ENCODE measurements around the gene IGLL5.

IGLL5 gene

DNA sequence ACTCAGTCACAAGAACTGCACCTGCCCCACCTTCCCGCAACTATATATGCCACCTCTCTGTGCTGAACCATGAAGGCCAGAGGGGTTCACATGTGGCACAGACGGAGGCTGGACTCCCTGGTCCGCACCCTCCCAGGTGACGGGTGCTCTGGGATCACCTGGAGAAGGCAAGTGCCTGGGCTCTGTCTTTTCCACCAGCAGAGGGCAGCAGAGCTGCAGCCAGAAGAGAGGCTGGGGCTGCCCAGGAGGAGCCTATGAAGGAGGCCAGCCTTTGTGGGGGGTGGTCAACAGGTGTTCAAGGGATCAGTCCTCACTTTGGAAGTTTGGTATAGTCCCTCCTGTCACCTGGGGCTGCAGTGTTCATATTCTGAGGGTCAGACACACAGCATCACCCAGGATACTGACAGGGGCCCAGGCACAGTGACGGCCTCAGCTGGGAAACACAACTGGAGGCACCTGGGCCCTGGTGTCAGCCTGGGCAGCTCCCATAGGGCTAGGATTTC lies 39.2 kb upstream of the IGLL5 start:
- Histone ChIP-seq H3K9ac (ENCODE audit: low read length) (no peak overlapping the region), H3K4me1 (ENCODE audit: control insufficient read depth in 1 of 2, insufficient read depth in 2 of 2, low read length in 2 of 2) (no peaks in the 10 kb centered on the region), H2BK5ac (ENCODE audit: low read depth, low read length, poor library complexity) (no peak overlapping the region), H3K4me2 (ENCODE audit: low read length) (no peak overlapping the region), H3K18ac (ENCODE audit: low read length) (no peak overlapping the region), H2AK5ac (ENCODE audit: low read length) (no peak overlapping the region), H3K9me3 (ENCODE audit: insufficient read depth, low read depth, low read length) (peaks cover 3% of the 10 kb centered on the region), H3K36me3 (ENCODE audit: control insufficient read depth in 1 of 2, insufficient read depth in 2 of 2, low read length in 2 of 2) (no peaks in the 10 kb centered on the region), H3K14ac (ENCODE audit: low read length) (no peak overlapping the region), H3K23ac (ENCODE audit: low read length) (no peak overlapping the region), H3K79me1 (ENCODE audit: low read length) (no peaks in the 10 kb centered on the region), H2AFZ (ENCODE audit: insufficient read depth, low read length, poor library complexity) (no peak overlapping the region), H3K4ac (ENCODE audit: low read depth, low read length) (no peak overlapping the region), H4K12ac (ENCODE audit: low read depth, low read length) (no peak overlapping the region), H3K4me3 (ENCODE audit: low read depth, low read length) (no peak overlapping the region), H4K91ac (ENCODE audit: low read depth, low read length) (no peak overlapping the region), H2BK120ac (ENCODE audit: insufficient read depth, low read length, poor library complexity) (no peak overlapping the region), H4K8ac (ENCODE audit: low read depth, low read length) (no peak overlapping the region), H3K27ac (ENCODE audit: low read depth, low read length) (no peak overlapping the region), H2BK12ac (ENCODE audit: low read length) (no peak overlapping the region), H3K79me2 (ENCODE audit: control insufficient read depth, insufficient read depth, low read length, poor library complexity) (no peaks in the 10 kb centered on the region), H3K27me3 (ENCODE audit: insufficient read depth, low read length) (no peaks in the 10 kb centered on the region)
- DNase-seq: peak; percentile 62 to 84
- no CpG with 5 or more reads among the region's 5 CpGs for WGBS (ENCODE audit: extremely low coverage, insufficient coverage, insufficient read length)

- Histone ChIP-seq H3K27me3 (ENCODE audit: insufficient read depth, low read length) (peaks cover 2% of the 10 kb centered on the region), H4K91ac (ENCODE audit: low read depth, low read length) (no peak overlapping the region)
- no CpG with 5 or more reads among the region's 5 CpGs for WGBS (ENCODE audit: extremely low coverage, insufficient coverage, insufficient read length)
Measured at GRCh38 chr22:22849640-22850610, 37.7 kb upstream of the IGLL5 start.

DNA sequence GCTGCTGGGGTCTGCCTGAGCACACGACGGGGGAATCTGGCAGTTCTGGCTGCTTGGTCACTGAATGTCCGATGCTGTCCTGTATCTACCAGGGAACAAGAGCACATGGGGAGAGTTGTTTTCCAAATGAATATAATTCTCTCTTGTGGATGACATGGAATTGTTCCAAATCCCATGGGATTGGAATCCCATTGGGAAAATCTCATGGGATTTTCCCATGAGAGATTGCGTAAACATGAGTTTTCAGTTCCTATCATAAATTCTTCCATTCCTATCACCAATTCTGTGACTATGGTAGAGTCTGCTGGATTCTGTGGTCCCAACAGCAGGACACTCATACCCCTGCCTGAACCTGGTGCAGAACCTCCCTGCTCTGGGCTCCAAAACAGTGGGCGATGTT lies 35.6 kb upstream of the IGLL5 start:
- H3K9me3 ChIP-seq (ENCODE audit: insufficient read depth, low read depth, low read length): peaks cover 3% of the 10 kb centered on the region
- no peaks in the 10 kb centered on the region for H3K4me1 ChIP-seq (ENCODE audit: control insufficient read depth in 1 of 2, insufficient read depth in 2 of 2, low read length in 2 of 2)
- no peak overlapping the region for H3K23ac ChIP-seq (ENCODE audit: low read length)
- H3K9ac ChIP-seq (ENCODE audit: low read length): no peak overlapping the region
- no peak overlapping the region for H3K27ac ChIP-seq (ENCODE audit: low read depth, low read length)
- no peak overlapping the region for H2BK120ac ChIP-seq (ENCODE audit: insufficient read depth, low read length, poor library complexity)
- no peak overlapping the region for H4K12ac ChIP-seq (ENCODE audit: low read depth, low read length)
- H3K79me2 ChIP-seq (ENCODE audit: control insufficient read depth, insufficient read depth, low read length, poor library complexity): no peaks in the 10 kb centered on the region
- no peaks in the 10 kb centered on the region for H3K79me1 ChIP-seq (ENCODE audit: low read length)
- H2BK12ac ChIP-seq (ENCODE audit: low read length): no peak overlapping the region
- no peak overlapping the region for H4K91ac ChIP-seq (ENCODE audit: low read depth, low read length)
- H3K18ac ChIP-seq (ENCODE audit: low read length): no peak overlapping the region
- WGBS (ENCODE audit: extremely low coverage, insufficient coverage, insufficient read length): no CpG with 5 or more reads among the region's 5 CpGs
- no peak overlapping the region for H3K14ac ChIP-seq (ENCODE audit: low read length)
- no peak for DNase-seq
- no peaks in the 10 kb centered on the region for H3K36me3 ChIP-seq (ENCODE audit: control insufficient read depth in 1 of 2, insufficient read depth in 2 of 2, low read length in 2 of 2)
- no peak overlapping the region for H2AK5ac ChIP-seq (ENCODE audit: low read length)
- H3K4me2 ChIP-seq (ENCODE audit: low read length): no peak overlapping the region
- no peak overlapping the region for H2AFZ ChIP-seq (ENCODE audit: insufficient read depth, low read length, poor library complexity)
- no peak overlapping the region for H3K4ac ChIP-seq (ENCODE audit: low read depth, low read length)
- peaks cover 2% of the 10 kb centered on the region for H3K27me3 ChIP-seq (ENCODE audit: insufficient read depth, low read length)
- no peak overlapping the region for H3K4me3 ChIP-seq (ENCODE audit: low read depth, low read length)
- H4K8ac ChIP-seq (ENCODE audit: low read depth, low read length): no peak overlapping the region
- H2BK5ac ChIP-seq (ENCODE audit: low read depth, low read length, poor library complexity): no peak overlapping the region

More at GRCh38 chr22:22849640-22850610, 37.7 kb upstream of the IGLL5 start:
- Histone ChIP-seq H3K18ac (ENCODE audit: low read length) (no peak overlapping the region), H3K79me1 (ENCODE audit: low read length) (no peaks in the 10 kb centered on the region), H3K4me3 (ENCODE audit: low read depth, low read length) (no peak overlapping the region), H3K23ac (ENCODE audit: low read length) (peak overlapping the region; percentile 27), H2AK5ac (ENCODE audit: low read length) (no peak overlapping the region), H3K4ac (ENCODE audit: low read depth, low read length) (no peak overlapping the region), H3K9ac (ENCODE audit: low read length) (no peak overlapping the region), H2BK5ac (ENCODE audit: low read depth, low read length, poor library complexity) (no peak overlapping the region), H3K4me1 (ENCODE audit: control insufficient read depth in 1 of 2, insufficient read depth in 2 of 2, low read length in 2 of 2) (no peaks in the 10 kb centered on the region), H3K14ac (ENCODE audit: low read length) (no peak overlapping the region), H3K9me3 (ENCODE audit: insufficient read depth, low read depth, low read length) (peaks cover 3% of the 10 kb centered on the region), H3K27ac (ENCODE audit: low read depth, low read length) (no peak overlapping the region), H2BK12ac (ENCODE audit: low read length) (no peak overlapping the region), H3K36me3 (ENCODE audit: control insufficient read depth in 1 of 2, insufficient read depth in 2 of 2, low read length in 2 of 2) (no peaks in the 10 kb centered on the region), H3K79me2 (ENCODE audit: control insufficient read depth, insufficient read depth, low read length, poor library complexity) (no peaks in the 10 kb centered on the region), H2BK120ac (ENCODE audit: insufficient read depth, low read length, poor library complexity) (no peak overlapping the region), H4K12ac (ENCODE audit: low read depth, low read length) (no peak overlapping the region), H2AFZ (ENCODE audit: insufficient read depth, low read length, poor library complexity) (no peak overlapping the region), H4K8ac (ENCODE audit: low read depth, low read length) (no peak overlapping the region), H3K4me2 (ENCODE audit: low read length) (no peak overlapping the region)
- no peak for DNase-seq

- Histone ChIP-seq H2BK5ac (ENCODE audit: low read depth, low read length, poor library complexity) (no peak overlapping the region), H3K27me3 (ENCODE audit: insufficient read depth, low read length) (peaks cover 2% of the 10 kb centered on the region), H3K23ac (ENCODE audit: low read length) (no peak overlapping the region), H3K36me3 (ENCODE audit: control insufficient read depth in 1 of 2, insufficient read depth in 2 of 2, low read length in 2 of 2) (no peaks in the 10 kb centered on the region), H2AFZ (ENCODE audit: insufficient read depth, low read length, poor library complexity) (no peak overlapping the region), H4K12ac (ENCODE audit: low read depth, low read length) (no peak overlapping the region), H3K4me1 (ENCODE audit: control insufficient read depth in 1 of 2, insufficient read depth in 2 of 2, low read length in 2 of 2) (no peaks in the 10 kb centered on the region), H2BK12ac (ENCODE audit: low read length) (no peak overlapping the region), H3K79me2 (ENCODE audit: control insufficient read depth, insufficient read depth, low read length, poor library complexity) (no peaks in the 10 kb centered on the region), H4K91ac (ENCODE audit: low read depth, low read length) (no peak overlapping the region), H2BK120ac (ENCODE audit: insufficient read depth, low read length, poor library complexity) (no peak overlapping the region), H3K27ac (ENCODE audit: low read depth, low read length) (no peak overlapping the region), H3K18ac (ENCODE audit: low read length) (no peak overlapping the region), H3K4ac (ENCODE audit: low read depth, low read length) (no peak overlapping the region), H3K9ac (ENCODE audit: low read length) (no peak overlapping the region), H3K9me3 (ENCODE audit: insufficient read depth, low read depth, low read length) (peaks cover 3% of the 10 kb centered on the region), H3K14ac (ENCODE audit: low read length) (no peak overlapping the region), H3K4me2 (ENCODE audit: low read length) (no peak overlapping the region), H3K4me3 (ENCODE audit: low read depth, low read length) (no peak overlapping the region), H4K8ac (ENCODE audit: low read depth, low read length) (no peak overlapping the region), H2AK5ac (ENCODE audit: low read length) (no peak overlapping the region), H3K79me1 (ENCODE audit: low read length) (no peaks in the 10 kb centered on the region)
- no peak for DNase-seq
- no CpG with 5 or more reads among the region's 2 CpGs for WGBS (ENCODE audit: extremely low coverage, insufficient coverage, insufficient read length)
Measured at GRCh38 chr22:22853713-22854112, 33.9 kb upstream of the IGLL5 start.

All from trophoblast cell (in vitro differentiated cells and primary cell).